CD4-positive, alpha-beta T cell treated with Interleukin-2 at 100 ng/mL for 4 hours (primary cell): ENCODE results near the gene SAP130.

Source experiments
- DNase-seq: peaks from one replicate; pipeline ENCODE4 v3.0.0-alpha.2; 2020; ENCODE audit warnings: low spot score

Gene SAP130

GRCh38 chr2:127893494-127893893, 134.4 kb downstream of the SAP130 start:
- DNase-seq: no peak

GRCh38 chr2:127893033-127893432, 134.8 kb downstream of the SAP130 start:
- no peak for DNase-seq

- no peak for DNase-seq
Observed at GRCh38 chr2:127891811-127892210, 136.0 kb downstream of the SAP130 start.
